LNCaP clone FGC (cell line): Measurements from ENCODE around the gene FKBP10.
"Not testable (repeated sequence)": the region's sequence is repeated elsewhere in the genome, so short reads cannot be mapped to it uniquely, and the experiment has no call there.

Experiments used
- DNase-seq: peaks from one replicate; pipeline ENCODE4 v3.0.0-alpha.2; 2011; ENCODE audit warnings: low read depth
- H3K4me3 ChIP-seq: 2 replicates; pipeline ENCODE4 v1.5.1; 2011; ENCODE audit warnings: mild to moderate bottlenecking, low read depth, low read length, control low read depth
- TF ChIP-seq, protein P1 (sequence below): IDR thresholded peaks from 2 replicates; pipeline ENCODE4 v1.5.1; 2012; ENCODE audit warnings: mild to moderate bottlenecking; ENCODE audit not compliant: control insufficient read depth, insufficient read depth; ENCODE audit errors: extremely low read depth

The FKBP10 gene

DNA sequence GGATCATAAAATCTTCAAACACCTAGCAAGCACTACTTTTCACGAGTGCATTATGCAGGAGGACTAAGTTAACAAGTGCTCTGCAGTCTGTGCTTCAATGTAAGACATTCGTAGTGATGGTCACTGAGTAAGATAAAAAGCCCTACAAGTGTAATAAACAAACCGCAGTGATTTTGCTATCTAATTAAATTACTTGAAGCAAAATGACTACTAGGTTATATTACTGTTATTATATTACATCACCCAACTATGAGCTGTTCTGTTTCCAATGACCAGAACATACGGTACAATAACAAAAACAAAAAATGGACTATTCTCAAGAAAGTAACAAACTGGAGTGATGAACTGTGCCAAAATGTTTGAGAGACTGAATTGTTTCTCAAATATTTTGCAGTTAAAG, 36.0 kb downstream of the FKBP10 start:
- DNase-seq: no peak
- TF ChIP-seq, protein P1, sequence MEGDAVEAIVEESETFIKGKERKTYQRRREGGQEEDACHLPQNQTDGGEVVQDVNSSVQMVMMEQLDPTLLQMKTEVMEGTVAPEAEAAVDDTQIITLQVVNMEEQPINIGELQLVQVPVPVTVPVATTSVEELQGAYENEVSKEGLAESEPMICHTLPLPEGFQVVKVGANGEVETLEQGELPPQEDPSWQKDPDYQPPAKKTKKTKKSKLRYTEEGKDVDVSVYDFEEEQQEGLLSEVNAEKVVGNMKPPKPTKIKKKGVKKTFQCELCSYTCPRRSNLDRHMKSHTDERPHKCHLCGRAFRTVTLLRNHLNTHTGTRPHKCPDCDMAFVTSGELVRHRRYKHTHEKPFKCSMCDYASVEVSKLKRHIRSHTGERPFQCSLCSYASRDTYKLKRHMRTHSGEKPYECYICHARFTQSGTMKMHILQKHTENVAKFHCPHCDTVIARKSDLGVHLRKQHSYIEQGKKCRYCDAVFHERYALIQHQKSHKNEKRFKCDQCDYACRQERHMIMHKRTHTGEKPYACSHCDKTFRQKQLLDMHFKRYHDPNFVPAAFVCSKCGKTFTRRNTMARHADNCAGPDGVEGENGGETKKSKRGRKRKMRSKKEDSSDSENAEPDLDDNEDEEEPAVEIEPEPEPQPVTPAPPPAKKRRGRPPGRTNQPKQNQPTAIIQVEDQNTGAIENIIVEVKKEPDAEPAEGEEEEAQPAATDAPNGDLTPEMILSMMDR: no peak
- H3K4me3 ChIP-seq: no peak overlapping the region

DNA sequence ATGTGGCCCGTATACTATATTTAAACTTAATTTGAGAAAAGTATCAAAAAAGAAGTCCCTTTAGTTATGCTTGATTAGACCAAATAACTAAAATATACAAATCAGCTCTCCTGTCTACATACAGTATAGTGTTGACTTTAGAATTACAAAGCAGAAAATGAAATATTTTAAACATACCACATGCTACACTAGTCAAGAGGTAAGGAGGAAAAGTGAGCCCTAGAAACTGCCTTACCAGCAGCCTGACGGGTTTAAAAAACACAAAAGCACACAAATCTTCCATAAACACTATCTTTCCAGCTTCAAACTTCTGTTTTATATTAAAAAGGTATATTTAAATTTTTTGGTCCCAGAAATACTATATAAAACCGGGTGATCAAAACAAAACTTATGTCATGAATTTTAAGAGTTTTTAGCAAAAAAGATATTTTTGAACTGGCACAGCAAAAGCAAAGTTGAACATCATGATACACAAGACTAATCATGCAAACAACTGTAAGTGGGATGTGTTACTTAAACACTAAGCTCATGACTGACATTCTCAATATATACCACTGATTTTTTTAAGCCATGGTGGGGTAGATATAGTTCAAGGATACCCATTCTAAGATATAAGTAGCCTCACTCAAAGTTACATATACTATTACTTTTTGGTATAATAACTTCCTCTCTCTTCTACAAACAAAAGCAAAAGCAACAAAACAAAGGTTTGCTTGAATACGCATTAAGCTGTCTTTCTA, 36.6 kb downstream of the FKBP10 start:
- H3K4me3 ChIP-seq: no peak overlapping the region
- no peak for DNase-seq
- TF ChIP-seq, protein P1: no peak

DNA sequence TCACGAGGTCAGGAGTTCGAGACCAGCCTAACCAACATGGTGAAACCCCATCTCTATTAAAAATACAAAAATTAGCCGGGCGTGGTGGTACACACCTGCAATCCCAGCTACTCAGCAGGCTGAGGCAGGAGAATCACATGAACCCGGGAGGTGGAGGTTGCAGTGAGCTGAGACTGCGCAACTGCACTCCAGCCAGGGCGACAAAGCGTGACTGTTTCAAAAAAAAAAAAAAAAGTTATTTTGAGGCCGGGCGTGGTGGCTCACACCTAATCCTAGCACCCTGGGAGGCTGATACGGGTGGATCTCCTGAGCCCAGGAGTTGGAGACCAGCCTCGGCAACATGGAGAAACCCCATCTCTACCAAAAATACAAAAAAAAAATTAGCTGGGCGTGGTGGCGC, 38.6 kb downstream of the FKBP10 start:
- H3K4me3 ChIP-seq, DNase-seq: not testable (repeated sequence)

DNA sequence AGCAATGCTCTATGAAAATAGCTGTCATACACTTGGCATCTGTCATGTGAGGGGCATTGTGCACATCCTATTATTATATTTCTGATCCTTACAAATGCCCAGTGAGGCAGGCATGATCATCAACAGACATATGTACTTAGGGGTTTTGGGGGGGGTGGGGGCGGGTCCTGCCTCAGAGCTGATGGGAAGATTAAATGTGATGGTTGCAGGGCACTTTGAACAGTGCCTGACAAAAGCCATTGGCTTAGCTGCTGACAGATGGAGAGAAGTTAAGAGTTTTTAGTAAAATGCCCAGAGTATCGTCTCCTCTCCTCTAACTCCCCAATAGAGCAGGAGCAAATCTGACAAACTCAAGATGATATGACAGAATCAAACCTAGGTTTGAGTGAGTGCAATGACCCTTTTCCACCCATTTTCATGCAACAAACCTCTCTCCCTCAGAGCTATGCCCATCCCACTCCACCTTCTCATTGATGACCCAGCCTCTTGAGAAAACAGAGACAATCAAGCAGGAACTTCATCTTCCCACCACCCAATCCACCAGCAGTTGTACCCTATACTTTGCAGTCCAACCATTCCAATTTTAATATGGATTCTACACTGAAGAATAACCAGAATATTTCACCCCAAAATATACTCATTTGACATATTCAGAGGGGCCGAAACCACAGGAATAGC, 47.6 kb downstream of the FKBP10 start:
- TF ChIP-seq, protein P1: no peak
- H3K4me3 ChIP-seq: no peak overlapping the region

DNA sequence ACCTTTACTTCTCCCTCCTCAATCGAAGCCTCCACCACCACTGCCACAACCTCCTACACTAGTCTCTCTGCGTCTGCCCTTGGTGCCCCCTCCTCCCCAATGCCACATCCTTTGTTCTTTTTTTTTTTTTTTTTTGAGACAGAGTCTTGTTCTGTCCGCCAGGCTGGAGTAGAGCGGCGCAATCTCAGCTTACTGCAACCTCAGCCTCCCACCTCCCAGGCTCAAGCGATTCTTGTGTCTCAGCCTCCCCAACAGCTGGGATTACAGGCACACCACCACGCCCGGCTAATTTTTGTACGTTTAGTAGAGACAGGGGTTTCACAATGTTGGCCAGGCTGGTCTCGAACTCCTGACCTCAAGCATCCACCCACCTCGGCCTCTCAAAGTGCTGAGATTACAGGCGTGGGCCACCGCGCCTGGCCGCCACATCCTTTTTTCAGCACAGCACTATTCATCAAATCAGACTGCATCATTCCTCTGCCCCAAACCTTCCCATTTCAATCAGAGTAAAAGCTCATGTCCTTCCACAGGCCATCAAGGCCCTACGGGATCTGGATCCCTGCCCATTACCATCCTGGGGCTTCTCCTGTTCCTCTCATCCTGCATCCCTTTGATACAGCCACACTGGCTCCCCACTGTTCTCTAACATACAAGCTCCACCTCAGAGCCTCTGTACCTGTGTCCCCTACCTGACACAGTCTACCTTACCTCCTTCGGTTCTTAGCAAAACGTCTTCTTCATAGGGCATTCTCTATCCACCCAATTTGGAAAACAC, 50.5 kb downstream of the FKBP10 start:
- H3K4me3 ChIP-seq: peak overlapping the region; percentile 89; the same call in 1 of the 2 replicates
- TF ChIP-seq, protein P1: no peak
- no peak for DNase-seq

More for the DNA sequence above, 47.6 kb downstream of the FKBP10 start:
- DNase-seq: no peak

DNA sequence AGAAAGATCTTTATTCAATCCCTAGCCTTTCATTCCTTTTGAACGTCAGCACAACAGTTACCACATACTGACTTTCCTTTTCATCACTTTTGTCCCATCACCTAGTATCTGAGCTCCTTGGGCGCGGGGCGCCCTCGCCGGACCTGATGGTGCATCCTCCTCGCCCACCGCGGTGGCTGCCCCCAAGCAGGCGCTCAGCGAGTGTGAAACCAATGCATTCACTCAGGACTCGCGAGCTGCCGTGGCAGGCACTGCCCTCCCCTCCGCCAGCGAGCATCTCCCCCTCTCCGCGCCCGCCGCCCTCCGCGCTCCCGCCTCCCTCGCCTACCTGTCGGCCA, 51.7 kb downstream of the FKBP10 start:
- TF ChIP-seq, protein P1: no peak
- DNase-seq: no peak
- H3K4me3 ChIP-seq: peak overlapping the region; percentile 89
